HG03558 (cell line): ENCODE measurements around the gene CLCF1.
"Not testable (repeated sequence)": the region's sequence is repeated elsewhere in the genome, so short reads cannot be mapped to it uniquely, and the experiment has no call there.

Source experiments
- ATAC-seq: cut with Tn5 transposase; IDR thresholded peaks from one replicate; pipeline ENCODE4 v1.9.1; 2021; ENCODE audit warnings: moderate number of reproducible peaks; ENCODE audit not compliant: unreplicated experiment; ENCODE audit errors: extremely low read depth

CLCF1 gene

DNA sequence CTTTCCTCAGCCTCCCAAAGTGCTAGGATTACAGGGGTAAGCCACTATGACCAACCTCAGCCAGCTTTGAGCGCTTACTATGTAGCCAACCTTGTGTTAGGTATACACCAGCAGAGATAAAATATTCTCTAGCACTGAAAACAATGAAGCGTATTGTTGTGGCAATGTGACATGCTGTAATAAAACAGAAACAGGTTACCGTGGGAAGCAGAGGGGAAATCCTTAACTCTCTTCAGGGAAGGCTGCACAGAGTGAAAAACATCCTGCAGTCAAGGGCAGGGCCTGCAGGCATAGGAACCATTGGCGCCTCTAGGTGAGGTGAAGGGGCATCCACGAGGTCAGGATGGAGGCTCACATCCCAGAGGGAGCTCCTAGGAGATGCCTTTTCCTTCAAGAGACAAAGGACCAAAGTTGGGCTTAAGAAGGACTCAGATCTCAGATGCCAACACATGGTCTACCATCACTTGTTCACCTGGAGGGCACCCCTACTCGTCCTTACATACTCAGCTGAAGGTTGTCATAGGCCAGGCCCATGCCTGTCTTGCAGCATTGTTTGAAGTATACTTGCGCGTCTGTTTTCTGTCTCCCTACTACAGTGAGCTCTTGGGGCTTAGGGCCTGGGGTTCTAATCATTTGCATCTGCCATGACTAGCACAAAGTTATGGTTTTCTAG is 28.0 kb downstream of the CLCF1 start:
- no peak for ATAC-seq

- no peak for ATAC-seq
Measured at GRCh38 chr11:67344264-67344663, 29.1 kb downstream of the CLCF1 start.

- no peak for ATAC-seq
Measured at GRCh38 chr11:67337257-67337656, 36.1 kb downstream of the CLCF1 start.

- no peak for ATAC-seq
Measured at GRCh38 chr11:67332081-67332691, 41.2 kb downstream of the CLCF1 start.

- ATAC-seq: no peak
Measured at GRCh38 chr11:67323526-67323925, 49.9 kb downstream of the CLCF1 start.

- no peak for ATAC-seq
Measured at GRCh38 chr11:67322049-67322448, 51.3 kb downstream of the CLCF1 start.

DNA sequence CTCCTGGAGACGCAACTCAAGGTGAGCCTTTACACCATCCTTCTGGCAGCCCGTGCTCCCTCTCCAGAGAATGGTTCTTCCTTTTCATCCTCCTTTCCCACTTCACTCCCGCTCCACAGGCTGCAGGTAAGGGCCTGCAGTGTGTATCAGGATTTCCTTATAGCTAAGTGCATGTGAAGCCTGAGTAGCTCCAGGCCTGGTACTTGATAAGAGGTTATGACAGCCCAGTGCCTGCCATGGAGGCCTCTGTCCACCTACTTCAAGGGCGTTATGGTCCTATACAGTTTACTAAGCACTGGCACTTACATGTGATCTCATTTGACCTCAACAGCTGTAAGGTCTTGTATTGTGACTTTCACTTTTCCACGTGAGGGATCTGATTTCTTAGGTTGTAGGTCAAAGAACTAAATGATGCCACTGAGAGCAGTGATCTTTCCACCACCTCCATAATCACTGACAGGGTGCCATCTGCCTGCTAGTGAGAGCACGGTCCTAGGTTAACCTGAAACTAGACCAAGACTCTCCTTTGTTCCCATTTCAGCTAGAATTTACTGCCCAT is 52.0 kb downstream of the CLCF1 start:
- ATAC-seq: no peak

DNA sequence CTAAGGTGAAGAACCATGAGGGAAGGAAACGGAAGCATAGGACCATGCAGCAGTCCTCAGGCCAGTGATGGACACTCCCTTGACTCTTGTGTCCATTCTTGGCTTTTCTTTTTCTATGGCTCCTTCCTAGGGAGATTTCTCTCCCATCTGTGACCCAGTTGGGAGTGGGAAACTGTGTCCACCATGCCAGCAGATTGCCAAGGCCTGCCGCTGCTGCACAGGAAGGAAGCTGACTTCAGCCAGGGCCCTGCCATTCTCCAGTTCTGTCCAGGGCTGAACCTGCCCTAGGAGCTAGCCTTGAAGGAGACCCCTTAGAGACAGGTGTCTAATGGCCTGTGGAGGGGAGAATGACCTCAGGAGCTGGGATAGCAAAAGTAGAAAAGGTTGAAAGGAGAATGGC is 52.7 kb downstream of the CLCF1 start:
- no peak for ATAC-seq

- ATAC-seq: no peak
Measured at GRCh38 chr11:67320011-67320410, 53.4 kb downstream of the CLCF1 start.

- not testable (repeated sequence) for ATAC-seq
Measured at GRCh38 chr11:67318876-67319275, 54.5 kb downstream of the CLCF1 start.

GRCh38 chr11:67317888-67318555 is 55.4 kb downstream of the CLCF1 start:
- ATAC-seq: no peak

DNA sequence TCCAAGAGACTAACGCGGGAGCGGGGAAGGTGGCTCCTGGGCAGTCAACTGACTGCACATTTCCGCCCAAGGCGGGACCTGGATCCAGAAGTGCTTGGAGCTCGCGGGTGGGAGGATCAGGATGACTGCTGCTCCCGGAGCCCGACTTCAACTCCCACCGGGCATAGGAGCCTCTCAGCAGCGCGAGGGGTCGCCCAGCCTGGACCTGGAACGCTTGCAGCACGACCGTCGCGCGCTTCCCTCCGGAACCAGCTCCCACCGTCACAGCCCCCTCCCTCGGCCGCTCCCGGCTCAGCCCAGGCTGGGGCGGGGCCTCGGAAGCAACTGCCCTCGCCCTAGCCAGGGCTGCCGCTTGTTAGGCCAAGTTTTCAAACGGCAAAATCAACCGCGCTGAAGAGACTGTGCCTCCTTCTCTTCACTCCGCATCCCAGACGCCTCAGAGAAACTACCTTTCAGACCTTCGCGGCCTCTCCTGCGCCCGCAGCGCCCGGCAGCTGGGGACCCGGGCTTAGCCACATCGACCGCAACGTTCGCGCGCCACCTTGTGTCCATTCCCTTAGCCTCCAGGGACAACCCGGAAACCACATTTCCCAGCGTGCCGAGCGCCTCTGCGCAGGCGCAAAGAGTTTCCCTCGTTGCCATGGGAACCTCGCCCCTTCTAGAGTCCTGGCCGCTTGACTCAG is 56.1 kb downstream of the CLCF1 start:
- ATAC-seq: peak; percentile 62

- ATAC-seq: no peak
Measured at GRCh38 chr11:67316882-67317204, 56.6 kb downstream of the CLCF1 start.

DNA sequence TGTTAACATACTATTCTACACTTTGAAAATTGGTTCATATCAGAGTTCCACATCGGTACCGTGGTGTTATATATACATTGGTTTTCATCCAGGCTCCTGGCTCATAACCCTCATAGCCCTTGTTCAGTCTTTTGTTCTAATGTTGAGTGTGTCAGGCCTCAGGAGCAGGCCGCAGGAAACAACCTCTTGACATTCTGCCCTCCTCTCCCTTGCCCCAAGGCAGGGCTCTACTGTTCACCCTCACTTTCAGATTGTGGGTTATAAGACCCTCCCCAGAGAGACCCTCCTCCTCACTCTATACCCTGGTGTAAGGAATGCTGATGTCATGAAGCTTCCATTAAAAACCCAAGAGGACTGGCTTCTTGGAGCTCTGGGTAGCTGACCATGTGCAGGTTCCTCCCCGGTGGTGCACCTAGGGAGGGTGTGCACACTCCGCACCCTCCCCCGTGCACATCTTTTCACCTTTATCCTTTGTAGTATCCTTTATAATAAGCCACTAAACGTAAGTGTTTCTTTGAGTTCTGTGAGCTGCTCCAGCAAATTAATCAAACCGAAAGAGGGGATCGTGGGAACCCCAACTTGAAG is 58.0 kb downstream of the CLCF1 start:
- no peak for ATAC-seq

DNA sequence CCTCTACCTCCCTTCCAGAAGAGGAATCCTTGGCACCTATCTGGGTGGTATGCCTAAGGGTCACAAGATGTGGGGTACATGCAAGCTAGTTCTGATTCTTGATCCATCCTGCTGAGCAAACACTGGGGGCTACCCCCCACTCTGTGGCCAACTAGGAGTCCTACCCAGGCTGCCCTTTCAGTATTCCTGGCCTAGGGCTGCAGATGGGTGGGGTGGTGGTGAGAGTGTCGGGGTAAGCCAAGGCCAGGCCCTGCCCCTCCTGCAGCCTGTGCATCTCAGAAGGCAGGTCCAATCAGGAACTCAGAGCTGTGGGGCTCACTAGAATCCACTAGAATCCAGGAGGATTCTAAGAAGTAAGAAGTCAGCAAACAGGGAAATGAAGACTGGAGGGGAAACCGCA is 59.2 kb downstream of the CLCF1 start:
- ATAC-seq: no peak
